Measurements from ENCODE around the gene ZBTB9.

DNA sequence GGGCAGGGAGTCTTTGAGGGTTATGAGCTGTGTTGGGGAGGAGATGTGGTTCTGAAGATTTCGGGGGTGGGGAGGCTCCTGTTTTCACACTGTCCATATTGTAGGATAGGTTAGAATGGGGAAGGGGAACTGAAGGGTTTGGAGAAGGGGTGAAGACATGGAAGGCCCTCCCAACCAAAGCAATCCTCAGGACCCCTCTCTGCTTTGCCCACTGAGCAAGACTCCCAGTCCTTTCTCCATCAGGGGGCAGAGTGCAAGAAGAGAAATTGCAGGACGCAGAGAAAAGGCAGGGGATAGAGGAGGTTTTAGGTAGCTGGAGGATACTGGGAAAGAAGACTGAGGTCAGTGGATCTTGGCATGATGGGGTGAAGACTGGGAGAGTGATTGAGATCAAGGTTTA is 30.6 kb upstream of the ZBTB9 start:
- TF ChIP-seq CTCF (IDR thresholded peaks at IDR 0.05; ENCODE audit: poor library complexity), result no peak
- TF ChIP-seq EZH2 (IDR thresholded peaks at IDR 0.05; ENCODE audit: borderline replicate concordance), result no peak
